IMR-90 (cell line): Measurements from ENCODE around the gene LDLRAD4. TPM values are rescaled to one million over a fixed set of nuclear protein-coding genes. Genes with fewer than 3 reads are reported as not detected.

Experiments
- ATAC-seq: fragments of 200-7000 bp; cut with Tn5 transposase; 2 replicates; pipeline ENCODE4 v1.9.1; 2020; ENCODE audit warnings: low read depth, mild to moderate bottlenecking, moderate library complexity
- BruUV-seq: library from RNA; stranded (reverse); fragments of 400-500 nt; replicated peaks from 2 replicates; lab custom pipeline; 2021; lab: Mats Ljungman, UMichigan
- CTCF ChIA-PET: fragments of 300-600 bp; formaldehyde crosslinking; extraction: SDS; loops from one replicate; lab custom pipeline; 2021; ENCODE audit warnings: antibody characterized with exemption; lab: Yijun Ruan, JAX
- POLR2A ChIA-PET: fragments of 300-600 bp; sonication (Branson Sonifier 250); formaldehyde crosslinking; loops from one replicate; lab custom pipeline; 2022; ENCODE audit warnings: antibody characterized with exemption; ENCODE audit not compliant: unreplicated experiment; lab: Charles Lee
- DNase-seq: peaks from one replicate; pipeline ENCODE4 v3.0.0; 2013
- H2AFZ ChIP-seq: replicated peaks from 2 replicates; pipeline ENCODE3; 2013; ENCODE audit warnings: low read length, mild to moderate bottlenecking; ENCODE audit not compliant: poor library complexity
- H2AK5ac ChIP-seq: 2 replicates; pipeline ENCODE4 v1.6.1; 2013; ENCODE audit warnings: low read depth, low read length, inconsistent platforms
- H2AK9ac ChIP-seq: replicated peaks from 2 replicates; pipeline ENCODE3; 2013; ENCODE audit warnings: mild to moderate bottlenecking, low read depth, low read length, moderate library complexity; ENCODE audit not compliant: poor library complexity
- H2BK120ac ChIP-seq: 2 replicates; pipeline ENCODE4 v1.6.1; 2013; ENCODE audit warnings: low read depth, low read length, inconsistent platforms
- H2BK15ac ChIP-seq: 3 replicates; pipeline ENCODE4 v1.6.1; 2013; ENCODE audit warnings: low read depth, low read length, inconsistent platforms
- H2BK20ac ChIP-seq: 2 replicates; pipeline ENCODE4 v1.6.1; 2013; ENCODE audit warnings: low read depth, mild to moderate bottlenecking, inconsistent platforms, low read length, moderate library complexity
- H2BK5ac ChIP-seq: 2 replicates; pipeline ENCODE4 v1.6.1; 2013; ENCODE audit warnings: mild to moderate bottlenecking, low read depth, low read length, inconsistent platforms; ENCODE audit not compliant: poor library complexity, severe bottlenecking
- H3K14ac ChIP-seq: replicated peaks from 2 replicates; pipeline ENCODE4 v1.6.1; 2013; ENCODE audit warnings: low read depth, low read length, inconsistent platforms
- H3K18ac ChIP-seq: 2 replicates; pipeline ENCODE4 v1.6.1; 2013; ENCODE audit warnings: low read depth, low read length, control low read depth
- H3K23ac ChIP-seq: 2 replicates; pipeline ENCODE4 v1.6.1; 2013; ENCODE audit warnings: low read depth, low read length, inconsistent platforms
- H3K27ac ChIP-seq: 2 replicates; pipeline ENCODE4 v1.5.1; 2013; ENCODE audit warnings: mild to moderate bottlenecking, control low read depth, low read length; ENCODE audit not compliant: insufficient read depth
- H3K27me3 ChIP-seq: 2 replicates; pipeline ENCODE4 v1.6.1; 2013; ENCODE audit warnings: low read length; ENCODE audit not compliant: control insufficient read depth, insufficient read depth
- H3K36me3 ChIP-seq: 2 replicates; pipeline ENCODE4 v1.6.1; 2013; ENCODE audit warnings: low read length, mixed read lengths; ENCODE audit not compliant: control insufficient read depth, insufficient read depth
- H3K4ac ChIP-seq: 2 replicates; pipeline ENCODE4 v1.6.1; 2013; ENCODE audit warnings: low read depth, low read length, inconsistent platforms
- H3K4me1 ChIP-seq: 2 replicates; pipeline ENCODE4 v1.6.1; 2013; ENCODE audit warnings: low read length, mixed read lengths; ENCODE audit not compliant: control insufficient read depth, insufficient read depth
- H3K4me2 ChIP-seq: 2 replicates; pipeline ENCODE4 v1.6.1; 2013; ENCODE audit warnings: low read depth, mild to moderate bottlenecking, control low read depth, low read length, moderate library complexity
- H3K4me3 ChIP-seq: 2 replicates; pipeline ENCODE4 v1.5.1; 2013; ENCODE audit warnings: low read depth, mild to moderate bottlenecking, control low read depth, low read length, moderate library complexity; ENCODE audit not compliant: insufficient read depth
- H3K56ac ChIP-seq: 2 replicates; pipeline ENCODE4 v1.6.1; 2013; ENCODE audit warnings: low read length, inconsistent platforms; ENCODE audit not compliant: insufficient read depth; ENCODE audit errors: extremely low read depth
- H3K79me1 ChIP-seq, 2 experiments: 2 replicates each; pipeline ENCODE4 v1.6.1; 2013; ENCODE audit warnings: low read length in 2 of 2, inconsistent platforms in 1 of 2, low read depth in 1 of 2
- H3K9ac ChIP-seq: 2 replicates; pipeline ENCODE4 v1.6.1; 2013; ENCODE audit warnings: low read depth, low read length, control low read depth
- H3K9me1 ChIP-seq: 2 replicates; pipeline ENCODE4 v1.6.1; 2013; ENCODE audit warnings: low read length, inconsistent platforms; ENCODE audit not compliant: insufficient read depth
- H3K9me3 ChIP-seq: 2 replicates; pipeline ENCODE4 v1.6.1; 2013; ENCODE audit warnings: low read length; ENCODE audit not compliant: control insufficient read depth, insufficient read depth
- H4K20me1 ChIP-seq: 2 replicates; pipeline ENCODE4 v1.6.1; 2013; ENCODE audit warnings: low read length, inconsistent platforms; ENCODE audit not compliant: insufficient read depth
- H4K5ac ChIP-seq: 2 replicates; pipeline ENCODE4 v1.6.1; 2013; ENCODE audit warnings: mild to moderate bottlenecking, low read depth, low read length, control low read depth
- H4K8ac ChIP-seq, 2 experiments: 2 replicates each; pipeline ENCODE4 v1.6.1; 2013; ENCODE audit warnings: low read depth in 2 of 2, low read length in 2 of 2, control low read depth in 1 of 2, inconsistent platforms in 1 of 2
- H4K91ac ChIP-seq: 2 replicates; pipeline ENCODE4 v1.6.1; 2013; ENCODE audit warnings: low read depth, low read length, inconsistent platforms; ENCODE audit not compliant: insufficient read depth
- BHLHE40 ChIP-seq: fragments of 150-350 bp; IDR thresholded peaks from 2 replicates; pipeline ENCODE4 v1.6.1; 2016; ENCODE audit warnings: mild to moderate bottlenecking, low read depth, low read length
- CEBPB ChIP-seq: IDR thresholded peaks from 2 replicates; pipeline ENCODE4 v1.6.1; 2012; ENCODE audit warnings: low read depth, low read length, improper control_type of control experiment
- CHD1 ChIP-seq: IDR thresholded peaks from 2 replicates; pipeline ENCODE4 v1.6.1; 2012; ENCODE audit warnings: low read depth, low read length, improper control_type of control experiment
- CTCF ChIP-seq: conservative IDR thresholded peaks from 2 replicates; pipeline ENCODE4 v1.5.1; 2012; ENCODE audit warnings: mild to moderate bottlenecking, low read depth, low read length, improper control_type of control experiment
- ELK1 ChIP-seq: fragments of 150-350 bp; IDR thresholded peaks from 2 replicates; pipeline ENCODE4 v1.6.1; 2016; ENCODE audit warnings: low read depth, mild to moderate bottlenecking, low read length, moderate library complexity, borderline replicate concordance
- MAFK ChIP-seq: IDR thresholded peaks from 2 replicates; pipeline ENCODE4 v1.6.1; 2012; ENCODE audit warnings: low read depth, low read length, improper control_type of control experiment
- MAZ ChIP-seq: IDR thresholded peaks from 2 replicates; pipeline ENCODE4 v1.6.1; 2012; ENCODE audit warnings: low read depth, mild to moderate bottlenecking, low read length, improper control_type of control experiment, moderate library complexity, borderline replicate concordance
- MXI1 ChIP-seq: IDR thresholded peaks from 2 replicates; pipeline ENCODE4 v1.6.1; 2012; ENCODE audit warnings: low read depth, mild to moderate bottlenecking, low read length, moderate library complexity, borderline replicate concordance
- NFE2L2 ChIP-seq: fragments of 150-350 bp; IDR thresholded peaks from 2 replicates; pipeline ENCODE4 v1.6.1; 2016; ENCODE audit warnings: low read depth, mild to moderate bottlenecking, low read length
- RAD21 ChIP-seq: IDR thresholded peaks from 2 replicates; pipeline ENCODE4 v1.6.1; 2012; ENCODE audit warnings: low read length, improper control_type of control experiment
- RCOR1 ChIP-seq: IDR thresholded peaks from 2 replicates; pipeline ENCODE4 v1.6.1; 2012; ENCODE audit warnings: mild to moderate bottlenecking, low read length, improper control_type of control experiment; ENCODE audit not compliant: insufficient replicate concordance
- RFX5 ChIP-seq: IDR thresholded peaks from 2 replicates; pipeline ENCODE4 v1.8.0; 2012; ENCODE audit warnings: low read depth, mild to moderate bottlenecking, low read length, moderate library complexity
- SMC3 ChIP-seq: fragments of 150-350 bp; IDR thresholded peaks from 2 replicates; pipeline ENCODE4 v1.6.1; 2016; ENCODE audit warnings: low read depth, mild to moderate bottlenecking, antibody characterized with exemption, low read length, moderate library complexity
- USF2 ChIP-seq: fragments of 150-350 bp; IDR thresholded peaks from 2 replicates; pipeline ENCODE4 v1.6.1; 2017; ENCODE audit warnings: mild to moderate bottlenecking, antibody characterized with exemption, low read length, low read depth
- WGBS, 2 experiments: methylation state at CpG; one replicate each; pipeline versions ENCODE4 v1.1.5 to v1.1.7; 2013; ENCODE audit warnings: missing lambda C conversion rate in 2 of 2; ENCODE audit not compliant: insufficient read length in 1 of 2; ENCODE audit errors: extremely low coverage in 2 of 2; 5-methylcytosine and 5-hydroxymethylcytosine counted together
- dilution Hi-C: fragments of 300-500 bp; cut with HindIII; formaldehyde crosslinking; loops from one replicate; pipeline ENCODE4 v1.14.3; 2018; ENCODE audit warnings: low sequenced_read_pairs; ENCODE audit not compliant: unreplicated experiment
- in situ Hi-C: fragments of 300-500 bp; cut with MboI; formaldehyde crosslinking; loops from 3 replicates; pipeline ENCODE4 v1.14.3; 2019; ENCODE audit warnings: low sequenced_read_pairs, inconsistent platforms, mixed read lengths
- intact Hi-C: fragments of 100-400 bp; cut with micrococcal nuclease; formaldehyde crosslinking; loops from 2 replicates; pipeline ENCODE4 v1.10.0; 2022
- polyA plus RNA-seq, 3 experiments: library from polyadenylated mRNA; depleted of rRNA; stranded (reverse); fragments of >200 nt; gene quantifications; 2 replicates each; pipeline ENCODE4 v1.2.3, GENCODE V29; 2012; ENCODE audit warnings: low replicate concordance in 1 of 3
- total RNA-seq: library from RNA; depleted of rRNA; stranded (reverse); fragments of >200 nt; gene quantifications from 2 replicates; pipeline ENCODE4 v1.2.3, GENCODE V29; 2012

LDLRAD4 gene
- total and polyA plus RNA-seq, 2 of the 4 experiments (the other 2 are of a cell fraction), result not detected

DNA sequence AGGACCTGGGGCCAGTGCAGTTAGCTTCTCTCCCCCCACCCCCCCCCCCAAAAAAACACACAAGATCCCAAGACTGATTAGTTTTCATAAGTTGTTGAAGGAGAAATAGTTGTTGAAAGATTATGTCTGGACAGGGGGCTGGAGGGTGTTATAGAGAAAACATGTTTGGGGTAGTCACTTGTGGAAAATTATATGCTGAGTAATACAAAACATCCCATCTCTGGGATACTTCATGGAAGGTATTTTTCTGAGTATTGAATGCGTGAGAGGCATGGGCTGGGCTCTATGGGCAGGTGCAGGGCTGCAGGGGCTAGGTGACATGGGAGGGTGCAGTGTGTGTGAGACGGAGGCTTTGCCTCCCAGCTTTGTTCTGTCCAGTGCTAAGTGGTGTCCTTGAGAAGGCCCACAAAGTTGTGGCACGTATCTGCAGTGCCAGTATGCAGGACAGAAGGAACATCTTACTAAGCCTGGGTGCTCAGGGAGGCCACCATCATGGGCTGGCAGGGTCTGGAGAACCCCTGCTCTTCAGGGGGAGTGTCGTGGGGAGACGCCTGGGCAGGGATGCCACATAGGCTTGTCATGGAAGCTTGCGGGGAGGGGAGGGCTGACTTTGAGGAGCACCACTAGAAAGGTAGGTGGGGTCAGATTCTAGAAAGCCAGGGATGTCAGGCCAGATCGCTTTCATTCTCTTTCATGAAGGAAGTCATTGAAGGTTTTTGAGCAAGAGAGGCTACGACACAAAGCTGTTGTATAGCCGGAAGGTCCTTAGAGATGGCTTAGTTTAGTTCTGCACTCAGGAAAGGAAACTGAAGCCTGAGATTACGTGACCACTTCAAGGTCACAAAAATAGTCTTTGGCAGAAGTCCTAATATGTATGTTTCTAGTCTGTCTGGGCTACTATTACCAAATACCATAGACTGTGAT, 232.0 kb downstream of the LDLRAD4 start:
- WGBS, 2 experiments, result 85% methylated on average over 6 of the region's 10 CpGs; no CpG with 5 or more reads in 1 of the 2 experiments
- H3K79me1 ChIP-seq, result no peaks in the 10 kb centered on the region
- TF ChIP-seq NFE2L2 (no peak), MAFK (no peak; the same call in 1 of the 2 replicates), SMC3 (no peak), RCOR1 (no peak), MAZ (no peak), RAD21 (no peak), BHLHE40 (no peak), ELK1 (no peak), CTCF (no peak), USF2 (no peak), CHD1 (no peak), RFX5 (no peak), MXI1 (no peak), CEBPB (no peak)

More for the DNA sequence above, 232.0 kb downstream of the LDLRAD4 start:
- H4K91ac ChIP-seq, result no peak overlapping the region
- H2BK5ac ChIP-seq, result no peak overlapping the region
- no peak overlapping the region for H3K56ac ChIP-seq
- H2AK5ac ChIP-seq, result no peak overlapping the region
- no peak overlapping the region for H3K23ac ChIP-seq
- H3K36me3 ChIP-seq, result no peaks in the 10 kb centered on the region
- H3K9ac ChIP-seq, result no peak overlapping the region
- no peak overlapping the region for H3K18ac ChIP-seq
- H3K4me1 ChIP-seq, result no peaks in the 10 kb centered on the region
- DNase-seq (no peak), ATAC-seq (no peak)
- BruUV-seq, result no TSS peak
- H3K4ac ChIP-seq, result no peak overlapping the region
- dilution Hi-C loops, result no loop called here
- H3K9me3 ChIP-seq, result no peaks in the 10 kb centered on the region
- H3K9me1 ChIP-seq, result no peaks in the 10 kb centered on the region
- in situ Hi-C loops, result no loop called here
- H3K27me3 ChIP-seq, result peaks cover 5% of the 10 kb centered on the region; the same call in 1 of the 2 replicates
- no peak overlapping the region for H3K27ac ChIP-seq
- CTCF ChIA-PET, result no interaction called here
- H2BK120ac ChIP-seq, result no peak overlapping the region
- no peak overlapping the region for H3K4me2 ChIP-seq
- no peak overlapping the region for H4K8ac ChIP-seq
- intact Hi-C loops, result no loop called here
- H4K20me1 ChIP-seq, result no peaks in the 10 kb centered on the region
- no peak overlapping the region for H3K14ac ChIP-seq
- H2BK15ac ChIP-seq, result no peak overlapping the region
- no peak overlapping the region for H2BK20ac ChIP-seq
- no peak overlapping the region for H3K4me3 ChIP-seq
- peak overlapping the region; percentile 2 for H2AFZ ChIP-seq
- H4K5ac ChIP-seq, result no peak overlapping the region
- POLR2A ChIA-PET, result no interaction called here
- no peak overlapping the region for H2AK9ac ChIP-seq
